K562 (cell line): ENCODE results near the gene SMG6. TPM values are rescaled to one million over a fixed set of nuclear protein-coding genes. Genes with fewer than 3 reads are reported as not detected.

Experiments
- CBX3 ChIP-seq, 2 experiments: IDR thresholded peaks; 1 replicate in 1 of 2; 2 replicates in 1 of 2; pipeline ENCODE4 v1.6.1; 2012; ENCODE audit warnings: inconsistent platforms in 2 of 2, low read length in 2 of 2, borderline replicate concordance in 1 of 2, control low read depth in 1 of 2
- CEBPZ ChIP-seq: fragments of 150-350 bp; IDR thresholded peaks from 2 replicates; pipeline ENCODE4 v1.6.1; 2014; ENCODE audit warnings: low read depth, mild to moderate bottlenecking, low read length, borderline replicate concordance
- CREB3 ChIP-seq: fragments of 450-650 bp; conservative IDR thresholded peaks from 2 replicates; pipeline ENCODE4 v1.6.1; 2016; ENCODE audit warnings: missing genetic modification characterization, low read depth, mild to moderate bottlenecking, missing compliant biosample characterization, moderate library complexity
- E4F1 ChIP-seq: fragments of 250-450 bp; sonication (Bioruptor Pico); IDR thresholded peaks from 2 replicates; pipeline ENCODE4 v1.5.0; 2021; ENCODE audit warnings: mild to moderate bottlenecking, borderline replicate concordance
- MCM3 ChIP-seq: fragments of 450-650 bp; IDR thresholded peaks from 2 replicates; pipeline ENCODE4 v1.6.1; 2016
- NRF1 ChIP-seq, 2 experiments: fragments of 450-650 bp; IDR thresholded peaks in 1 of 2; conservative IDR thresholded peaks in 1 of 2; 2 replicates each; pipeline ENCODE4 v1.6.1; 2014; ENCODE audit warnings: mild to moderate bottlenecking in 2 of 2
- PHF8 ChIP-seq: fragments of 200-600 bp; sonication (generic); IDR thresholded peaks from 2 replicates; pipeline ENCODE4 v1.6.1; 2012; ENCODE audit warnings: mixed run types, mild to moderate bottlenecking, inconsistent platforms, low read length, moderate library complexity, borderline replicate concordance
- RHOXF2B ChIP-seq: fragments of 250-450 bp; sonication (Bioruptor Pico); conservative IDR thresholded peaks from 2 replicates; pipeline ENCODE4 v1.5.1; 2021
- SIN3A ChIP-seq, 2 experiments: fragments of 150-350 bp in 1 of 2; IDR thresholded peaks; 2 replicates each; pipeline ENCODE4 v1.6.1; 2011 to 2016; ENCODE audit warnings: borderline replicate concordance in 2 of 2, low read depth in 2 of 2, low read length in 2 of 2, mild to moderate bottlenecking in 2 of 2, moderate library complexity in 2 of 2; ENCODE audit not compliant: control insufficient read depth in 1 of 2
- SNRNP70 ChIP-seq: fragments of 200-400 bp; formaldehyde crosslinking; optimal IDR thresholded peaks from 2 replicates; pipeline ENCODE3; 2017; ENCODE audit warnings: low read depth, low read length
- ZC3H4 ChIP-seq: sonication (generic); formaldehyde crosslinking; IDR thresholded peaks from 2 replicates; pipeline ENCODE4 v1.9.0; 2021; ENCODE audit warnings: missing genetic modification reagents, borderline replicate concordance
- ZNF398 ChIP-seq: fragments of 250-450 bp; sonication (Bioruptor Pico); IDR thresholded peaks from 2 replicates; pipeline ENCODE4 v1.8.0; 2021; ENCODE audit warnings: moderate library complexity, mild to moderate bottlenecking, inconsistent platforms
- ZNF551 ChIP-seq: fragments of 250-450 bp; sonication (Bioruptor Pico); IDR thresholded peaks from 2 replicates; pipeline ENCODE4 v1.5.0; 2021; ENCODE audit warnings: mild to moderate bottlenecking, moderate library complexity
- polyA plus RNA-seq, 8 experiments: library from polyadenylated mRNA; depleted of rRNA in 4 of 8; stranded (reverse) in 5 of 8; unstranded in 3 of 8; fragments of >200 nt; fragmentation: Nextera tagmentation in 2 of 8; fragmentation: Illumina TruSeq in 1 of 8; extraction: Ambion mirVana in 2 of 8; extraction: Trizol in 1 of 8; gene quantifications; 2 replicates each; pipeline versions ENCODE4 v1.2.1 to v1.2.3, GENCODE V29; 2011 to 2014; ENCODE audit warnings: inconsistent platforms in 1 of 8, missing spikeins in 1 of 8
- total RNA-seq, 7 experiments: library from RNA; depleted of rRNA in 6 of 7; stranded (reverse); fragments of >200 nt in 6 of 7; fragmentation: Illumina TruSeq in 2 of 7; extraction: Trizol in 2 of 7; gene quantifications; 2 replicates each; pipeline versions ENCODE4 v1.2.1 to v1.2.3, GENCODE V29; 2011 to 2021; ENCODE audit warnings: low replicate concordance in 1 of 7

Gene SMG6
- total and polyA plus RNA-seq, 9 of the 15 experiments (the other 6 are each of a cell fraction or from before 2014, with no cell fraction given): 0.44 to 13.9 (median 6.0) TPM

- no peak for TF ChIP-seq CREB3 (tag)
- TF ChIP-seq MCM3: no peak
- no peak for TF ChIP-seq ZNF551 (CRISPR knock-in tag)
- TF ChIP-seq RHOXF2B (CRISPR knock-in tag): no peak
- TF ChIP-seq SIN3A (IDR thresholded peaks at IDR 0.05; ENCODE audit: borderline replicate concordance in 2 of 2, control insufficient read depth in 1 of 2, low read depth in 2 of 2, low read length in 2 of 2): peak; percentile 98 to 100
- TF ChIP-seq CBX3 (IDR thresholded peaks at IDR 0.05; ENCODE audit: borderline replicate concordance in 1 of 2, low read length in 2 of 2): no peak
- TF ChIP-seq PHF8: peak; percentile 78; the same call in 1 of the 2 replicates
- peak; percentile 83 to 87 for TF ChIP-seq NRF1 (conservative IDR thresholded peaks at IDR 0.05 in 1 of 2, IDR thresholded peaks at IDR 0.05 in 1 of 2)
- TF ChIP-seq ZNF398 (CRISPR knock-in tag): no peak
- no peak for TF ChIP-seq CEBPZ
- TF ChIP-seq ZC3H4 (CRISPR knock-in tag): no peak
- no peak for TF ChIP-seq E4F1
- TF ChIP-seq SNRNP70: no peak
Observed at GRCh38 chr17:2029911-2030778, 273.4 kb downstream of the SMG6 start, which contains the start of gene DPH1 (continued).
